ENCODE data around the gene ZRANB1. TPM values are rescaled to one million over a fixed set of nuclear protein-coding genes. Genes with fewer than 3 reads are reported as not detected.

The ZRANB1 gene
- total and polyA plus RNA-seq, 8 donors = 7.0 to 63.7 (median 10.9) TPM

DNA sequence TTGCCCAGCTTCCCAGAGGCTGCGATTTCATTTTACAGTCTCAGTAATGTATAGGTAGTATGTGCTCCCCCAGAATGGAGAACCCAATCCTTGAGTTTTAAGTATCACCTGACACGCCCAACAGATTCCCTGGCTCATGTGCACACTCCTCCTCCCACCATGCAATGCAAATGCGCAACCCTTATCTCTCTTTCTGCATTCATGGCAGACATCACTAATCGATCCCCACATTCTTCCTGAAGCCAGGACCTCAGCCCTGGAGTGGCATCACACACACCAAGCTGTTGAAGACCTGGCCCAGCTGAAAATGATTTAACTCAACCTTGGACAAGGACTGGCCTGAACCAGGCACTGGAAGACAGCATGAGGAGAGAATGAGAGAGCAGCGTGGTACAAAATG, 68.4 kb downstream of the ZRANB1 start:
- H3K27ac ChIP-seq = peak overlapping the region in 4 of 5 donors; percentile 72 to 90 (median 80)

DNA sequence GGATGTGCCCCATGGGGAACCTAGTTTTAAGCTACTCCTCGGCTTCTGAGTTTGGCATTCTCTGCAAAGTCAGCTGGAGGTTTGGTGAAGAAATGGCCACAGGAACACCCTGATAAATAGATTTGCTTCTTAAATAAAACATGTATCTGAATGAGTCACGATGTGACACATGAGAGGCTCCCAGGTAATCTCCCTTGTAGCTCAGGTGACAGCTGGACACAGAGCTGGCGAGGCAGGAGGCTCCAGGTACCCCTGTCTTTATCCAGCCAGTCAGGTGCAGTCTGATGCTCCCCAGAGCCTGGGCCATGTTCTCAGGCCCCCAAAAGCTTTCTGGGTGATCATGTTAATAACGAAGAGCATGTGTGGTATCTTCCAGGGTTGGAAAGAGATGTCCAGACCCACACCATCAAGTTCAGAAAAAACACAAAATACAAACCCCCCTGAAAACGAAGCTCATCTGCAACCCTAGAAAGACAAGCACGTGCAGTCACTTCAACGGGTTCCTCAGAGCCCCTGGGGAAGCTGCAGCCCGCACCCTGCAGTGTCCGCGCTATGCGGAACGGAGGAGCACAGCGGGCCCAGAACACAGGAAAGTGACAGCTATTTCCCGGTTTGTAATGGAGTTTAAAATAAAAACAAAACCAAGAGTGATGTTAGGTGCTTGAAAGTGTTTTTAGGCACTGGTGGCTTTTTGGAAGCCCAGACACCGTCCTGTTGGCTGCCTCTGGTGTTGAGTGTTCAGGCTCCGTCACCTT, 69.4 kb downstream of the ZRANB1 start:
- 80 to 87% (median 85%) methylated on average over 16 of the region's 16 CpGs for WGBS, 5 donors
- no peaks in the 10 kb centered on the region for H3K27me3 ChIP-seq
- no peaks in the 10 kb centered on the region for H3K9me3 ChIP-seq
- H3K4me3 ChIP-seq = no peak overlapping the region
- TF ChIP-seq EP300 (IDR thresholded peaks at IDR 0.05) (no peak), CTCF (IDR thresholded peaks at IDR 0.05) (no peak)
- DNase-seq = no peak
- peaks cover 0 to 19% (median 15%) of the 10 kb centered on the region in 4 donors for H3K36me3 ChIP-seq
- peaks cover 48 to 93% (median 71%) of the 10 kb centered on the region in 4 donors for H3K4me1 ChIP-seq
- intact Hi-C loops (cut with DNase I; ENCODE audit: low total_unique reads) = no loop called here
- peak overlapping the region in 4 of 5 donors; percentile 36 to 90 (median 80) for H3K27ac ChIP-seq

More for the DNA sequence above, 68.4 kb downstream of the ZRANB1 start:
- H3K36me3 ChIP-seq = peaks cover 0 to 27% (median 22%) of the 10 kb centered on the region in 4 donors
- no peaks in the 10 kb centered on the region for H3K9me3 ChIP-seq
- TF ChIP-seq POLR2AphosphoS5 (IDR thresholded peaks at IDR 0.05) = peak in 1 of 3 donors; percentile 27
- no peak for TF ChIP-seq POLR2A (IDR thresholded peaks at IDR 0.05)
- no peak for TF ChIP-seq EP300 (IDR thresholded peaks at IDR 0.05)
- 63 to 74% (median 68%) methylated on average over 5 of the region's 5 CpGs for WGBS, 5 donors
- DNase-seq = peak in 1 of 2 donors; percentile 21
- intact Hi-C loops (cut with DNase I; ENCODE audit: low total_unique reads) = no loop called here
- H3K4me1 ChIP-seq = peaks cover 39 to 93% (median 70%) of the 10 kb centered on the region in 4 donors
- H3K27me3 ChIP-seq = no peaks in the 10 kb centered on the region
- no peak overlapping the region for H3K4me3 ChIP-seq

GRCh38 chr10:125011926-125012705, 70.2 kb downstream of the ZRANB1 start:
- Histone ChIP-seq H3K27ac (peak overlapping the region; percentile 0 to 90 (median 74)), H3K4me3 (no peak overlapping the region), H3K4me1 (peaks cover 45 to 93% (median 70%) of the 10 kb centered on the region in 4 donors), H3K9me3 (no peaks in the 10 kb centered on the region), H3K27me3 (no peaks in the 10 kb centered on the region), H3K36me3 (peaks cover 0 to 23% (median 13%) of the 10 kb centered on the region in 4 donors)
- peak in 1 of 2 donors; percentile 58 for DNase-seq
- intact Hi-C loops (cut with DNase I; ENCODE audit: low total_unique reads) = no loop called here
- TF ChIP-seq EP300 (IDR thresholded peaks at IDR 0.05) = no peak
- TF ChIP-seq CTCF (IDR thresholded peaks at IDR 0.05) = no peak
- TF ChIP-seq POLR2AphosphoS5 (IDR thresholded peaks at IDR 0.05) = no peak
- no peak for TF ChIP-seq POLR2A (IDR thresholded peaks at IDR 0.05)
- 81 to 85% (median 83%) methylated on average over 27 of the region's 27 CpGs for WGBS, 5 donors

DNA sequence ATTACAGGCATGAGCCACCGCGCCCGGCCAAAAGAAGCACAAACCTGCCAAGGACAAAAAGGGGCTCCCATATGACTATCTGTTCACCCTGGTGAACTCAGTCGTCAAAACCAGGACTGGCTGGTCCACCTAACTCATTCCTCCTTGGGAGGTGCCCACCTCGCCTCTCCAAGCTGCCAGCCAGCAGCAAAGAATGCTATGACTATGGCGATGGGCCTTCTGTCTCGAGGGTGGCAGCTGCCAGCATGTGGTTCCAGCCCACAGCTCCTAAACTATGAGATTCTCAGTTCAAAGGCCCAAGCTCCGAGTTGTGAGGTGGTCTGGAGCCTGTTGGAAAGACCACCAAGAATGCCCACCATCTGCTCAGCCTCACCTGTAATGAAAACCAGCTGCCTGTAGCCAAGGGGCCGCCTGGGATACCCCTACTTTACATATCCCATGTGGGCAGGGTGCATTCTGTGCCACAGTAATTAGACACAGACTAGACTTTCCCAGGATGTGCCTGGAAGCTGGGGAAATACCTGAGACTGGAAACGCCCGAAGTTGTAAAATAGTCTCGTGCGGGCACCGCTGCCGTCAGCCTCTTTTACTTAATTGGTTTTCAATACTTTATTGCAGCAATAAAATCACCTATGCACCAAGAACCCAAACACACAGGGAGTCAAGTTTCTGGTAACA, 71.1 kb downstream of the ZRANB1 start:
- WGBS, 5 donors = 89 to 93% (median 91%) methylated on average over 14 to 15 of the region's 15 CpGs
- Histone ChIP-seq H3K9me3 (no peaks in the 10 kb centered on the region), H3K27me3 (no peaks in the 10 kb centered on the region), H3K4me3 (no peak overlapping the region), H3K4me1 (peaks cover 51 to 93% (median 70%) of the 10 kb centered on the region in 4 donors), H3K36me3 (peaks cover 0 to 23% (median 13%) of the 10 kb centered on the region in 4 donors), H3K27ac (peak overlapping the region in 2 of 5 donors; percentile 25 to 87)
- TF ChIP-seq POLR2AphosphoS5 (IDR thresholded peaks at IDR 0.05) (no peak), CTCF (IDR thresholded peaks at IDR 0.05) (no peak), EP300 (IDR thresholded peaks at IDR 0.05) (no peak), POLR2A (IDR thresholded peaks at IDR 0.05) (no peak)
- intact Hi-C loops (cut with DNase I; ENCODE audit: low total_unique reads) = no loop called here
- no peak for DNase-seq
